GM20431 (cell line): ENCODE results near the gene SOS1.
"Not testable (repeated sequence)": the region's sequence is repeated elsewhere in the genome, so short reads cannot be mapped to it uniquely, and the experiment has no call there.

ENCODE experiments used
- in situ Hi-C: fragments of 300-500 bp; cut with MseI, MboI; formaldehyde crosslinking; loops from one replicate; pipeline ENCODE4 v1.15.0; 2020; ENCODE audit warnings: low sequenced_read_pairs; ENCODE audit not compliant: unreplicated experiment

The SOS1 gene

DNA sequence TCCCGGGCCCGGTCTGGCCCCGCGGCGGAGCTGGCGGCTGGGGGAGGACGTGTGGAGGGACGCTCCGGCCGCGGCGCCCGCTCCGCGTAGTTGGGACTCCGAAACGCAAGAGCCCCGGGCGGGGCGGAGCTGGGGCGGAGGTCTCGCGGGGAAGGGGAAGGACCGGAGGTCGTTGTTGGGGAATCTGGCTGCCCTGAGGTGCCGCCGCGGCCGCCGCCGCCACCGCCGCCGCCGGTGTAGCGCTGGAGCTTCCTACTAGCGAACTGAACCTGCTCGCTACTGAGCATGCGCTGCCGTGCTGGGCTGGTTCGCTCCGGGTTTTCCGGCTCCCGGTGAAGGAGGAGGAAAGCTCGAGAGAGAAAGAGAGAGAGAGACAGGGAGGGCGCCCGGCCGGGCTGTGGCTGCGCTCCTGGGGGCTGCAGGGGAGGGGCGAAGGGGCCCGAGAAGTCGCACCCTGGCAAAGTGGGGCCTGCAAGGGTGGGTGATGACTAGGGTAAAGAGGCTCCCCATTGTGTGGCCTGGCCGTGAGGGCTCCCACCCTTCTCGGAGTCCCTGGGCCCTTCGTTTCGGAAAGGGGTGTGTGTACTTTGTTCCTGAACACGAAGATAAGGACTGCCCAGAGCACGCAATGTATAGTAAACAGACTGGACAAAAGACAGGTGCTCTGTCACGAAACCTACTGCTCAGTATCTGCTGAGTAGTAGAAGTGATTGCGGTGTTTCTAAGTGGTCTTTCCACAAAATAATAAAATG is at the start of gene SOS1:
Gene SOS1 (minus strand): TSS at position 281 of the 752 bp plus-strand sequence. CDS start 629 bp downstream, outside the sequence.
- in situ Hi-C loops: no loop called here

GRCh38 chr2:39164089-39164488 is 43.2 kb upstream of the SOS1 start:
- in situ Hi-C loops: no loop called here

DNA sequence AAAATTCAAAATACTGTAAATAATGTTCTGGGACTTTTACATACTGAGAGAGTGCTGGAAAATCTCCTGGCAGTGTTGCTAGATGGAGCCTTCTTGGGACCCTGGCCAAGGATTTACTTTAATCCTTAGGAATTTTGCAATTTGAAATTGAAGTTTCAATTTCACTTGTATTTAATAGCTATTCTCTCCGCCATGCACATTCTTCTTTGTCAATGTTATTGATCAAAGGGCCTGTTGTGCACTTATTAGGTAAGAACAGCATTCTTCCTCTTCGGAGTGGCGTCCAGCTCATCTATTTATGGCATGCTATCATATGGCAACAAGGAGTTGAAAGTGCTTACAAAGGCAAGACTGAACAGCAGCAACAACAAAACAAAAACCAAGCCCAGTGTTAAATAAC is 40.1 kb upstream of the SOS1 start:
- in situ Hi-C loops: no loop called here

- in situ Hi-C loops: no loop called here
These were observed 38.4 kb upstream of the SOS1 start for GRCh38 chr2:39159283-39159682.

GRCh38 chr2:39158351-39158750 is 37.5 kb upstream of the SOS1 start:
- in situ Hi-C loops: no loop called here

- in situ Hi-C loops: no loop called here
These were observed 36.0 kb upstream of the SOS1 start for GRCh38 chr2:39156846-39157245.

DNA sequence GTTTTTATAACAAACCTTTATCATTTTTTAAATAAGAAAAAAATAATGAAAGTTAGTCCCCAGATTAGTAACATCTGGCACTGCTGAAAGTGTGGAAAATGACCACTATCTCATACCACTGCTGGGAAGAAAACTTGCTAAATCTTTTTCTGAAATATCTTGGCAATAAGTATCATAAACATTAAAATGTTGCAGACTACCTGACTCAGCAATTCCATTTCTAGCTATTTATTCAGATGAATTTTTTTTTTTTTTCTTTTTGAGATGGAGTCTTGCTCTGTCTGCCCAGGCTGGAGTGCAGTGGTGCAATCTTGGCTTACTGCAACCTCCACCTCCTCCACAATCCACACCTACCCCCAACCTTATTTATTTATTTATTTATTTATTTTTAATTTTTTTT is 35.3 kb upstream of the SOS1 start:
- in situ Hi-C loops: no loop called here

DNA sequence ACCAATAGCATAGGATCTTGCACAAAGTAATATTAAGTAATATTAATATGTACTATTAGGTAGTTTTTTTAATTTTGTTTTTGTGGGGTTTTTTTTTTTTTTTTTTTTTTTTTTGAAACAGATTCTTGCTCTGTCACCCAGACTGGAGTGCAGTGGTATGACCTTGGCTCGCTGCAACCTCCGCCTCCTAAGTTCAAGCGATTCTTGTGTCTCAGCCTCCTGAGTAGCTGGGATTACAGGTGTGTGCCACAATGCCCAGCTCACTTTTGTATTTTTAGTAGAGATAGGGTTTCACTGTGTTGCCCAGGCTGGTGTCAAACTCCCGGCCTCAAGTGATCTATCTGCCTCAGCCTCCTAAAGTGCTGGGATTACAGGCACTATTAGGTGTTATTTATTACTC is 34.7 kb upstream of the SOS1 start:
- in situ Hi-C loops: not testable (repeated sequence)

- in situ Hi-C loops: no loop called here
These were observed 34.1 kb upstream of the SOS1 start for GRCh38 chr2:39154944-39155343.

- in situ Hi-C loops: no loop called here
These were observed 32.5 kb upstream of the SOS1 start for GRCh38 chr2:39153312-39153711.

GRCh38 chr2:39152504-39152903 is 31.7 kb upstream of the SOS1 start:
- in situ Hi-C loops: no loop called here

DNA sequence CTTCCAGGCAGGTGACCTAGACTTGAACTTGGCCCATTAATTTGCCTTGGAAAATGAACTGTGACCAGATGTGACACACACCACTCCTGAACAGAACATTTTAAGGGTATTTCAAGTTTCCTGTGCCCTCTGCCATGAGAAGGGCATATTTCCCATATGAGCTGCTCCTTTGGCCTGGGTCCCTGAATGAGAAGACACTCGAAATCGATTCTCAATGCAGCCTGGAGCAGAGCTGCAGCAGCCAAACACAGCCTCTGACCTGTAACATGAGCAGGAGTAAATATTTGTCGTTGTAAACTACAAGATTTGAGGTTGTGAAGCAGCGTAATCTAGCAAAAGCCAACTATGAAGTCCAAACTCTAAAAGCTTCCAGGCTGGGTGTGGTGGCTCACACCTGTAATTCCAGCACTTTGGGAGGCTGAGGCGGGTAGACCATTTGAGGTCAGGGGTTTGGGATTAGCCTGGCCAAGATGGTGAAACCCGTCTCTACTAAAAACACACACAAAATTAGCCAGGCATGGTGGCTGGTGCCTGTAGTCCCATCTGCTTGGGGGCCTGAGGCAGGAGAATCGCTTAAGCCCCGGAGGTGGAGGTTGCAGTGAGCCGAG is 30.1 kb upstream of the SOS1 start:
- in situ Hi-C loops: no loop called here

DNA sequence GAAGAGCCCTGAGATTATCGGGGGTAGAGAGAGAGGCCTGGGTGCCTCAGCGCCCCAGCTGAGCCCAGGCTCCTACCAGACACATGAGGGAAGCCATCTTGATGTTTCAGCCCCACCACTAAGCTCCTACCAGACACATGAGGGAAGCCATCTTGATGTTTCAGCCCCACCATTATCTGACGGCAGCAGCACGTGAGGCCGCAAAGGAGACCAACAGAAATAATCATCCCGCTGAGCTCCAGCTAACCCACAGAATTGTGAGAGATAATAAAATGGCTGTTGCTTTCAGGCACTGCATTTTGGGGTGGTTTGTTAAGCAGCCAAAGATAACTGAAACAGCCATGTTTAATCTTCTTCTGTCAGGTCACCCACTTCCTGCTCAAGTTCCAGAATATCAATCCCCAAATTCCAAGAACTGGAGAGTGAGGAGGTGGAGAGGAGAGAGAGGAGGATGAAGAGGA is 29.3 kb upstream of the SOS1 start:
- in situ Hi-C loops: no loop called here

DNA sequence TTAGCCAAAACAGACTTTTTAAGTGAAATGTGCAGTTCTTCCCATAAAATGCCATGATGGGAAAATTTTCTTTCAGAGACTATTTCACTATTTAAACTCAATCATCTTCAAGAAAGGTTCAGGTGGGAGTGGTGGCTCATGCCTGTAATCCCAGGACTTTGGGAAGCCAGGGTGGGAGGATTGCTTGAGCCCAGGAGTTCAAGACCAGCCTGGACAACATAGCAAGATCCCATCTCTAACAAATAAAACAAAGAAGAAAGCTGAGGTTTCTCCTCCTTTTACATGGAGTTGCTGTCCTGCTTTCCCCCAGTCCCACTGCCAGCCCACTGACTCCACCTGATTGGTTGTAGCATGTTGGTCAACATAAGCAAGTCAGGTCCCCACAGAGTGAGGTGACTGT is 25.8 kb upstream of the SOS1 start:
- in situ Hi-C loops: no loop called here

DNA sequence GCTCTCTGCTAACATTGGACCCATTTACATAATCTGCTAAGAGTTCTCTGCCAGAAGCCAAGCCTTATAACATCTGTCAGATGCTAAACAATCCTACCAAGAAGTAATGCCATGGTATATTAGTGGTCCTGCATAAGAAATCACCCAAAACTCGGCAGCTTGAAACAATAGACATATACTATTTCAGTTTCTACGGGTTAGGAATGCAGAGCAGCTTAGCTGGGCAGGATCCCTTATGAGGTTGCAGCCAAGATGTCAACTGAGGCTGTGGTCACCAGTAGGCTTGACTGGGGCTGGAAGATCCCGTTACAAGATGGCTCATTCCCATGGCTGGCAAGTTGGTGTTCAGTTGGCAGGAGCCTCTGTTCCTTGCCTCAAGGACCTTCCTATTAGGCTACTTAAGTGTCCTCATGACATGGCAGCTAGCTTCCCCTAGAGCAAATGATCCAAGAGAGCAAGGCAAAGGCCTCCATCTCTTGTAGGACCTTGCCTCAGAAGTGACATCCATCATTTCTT is 25.1 kb upstream of the SOS1 start:
- in situ Hi-C loops: no loop called here

GRCh38 chr2:39144416-39144815 is 23.6 kb upstream of the SOS1 start:
- in situ Hi-C loops: no loop called here

DNA sequence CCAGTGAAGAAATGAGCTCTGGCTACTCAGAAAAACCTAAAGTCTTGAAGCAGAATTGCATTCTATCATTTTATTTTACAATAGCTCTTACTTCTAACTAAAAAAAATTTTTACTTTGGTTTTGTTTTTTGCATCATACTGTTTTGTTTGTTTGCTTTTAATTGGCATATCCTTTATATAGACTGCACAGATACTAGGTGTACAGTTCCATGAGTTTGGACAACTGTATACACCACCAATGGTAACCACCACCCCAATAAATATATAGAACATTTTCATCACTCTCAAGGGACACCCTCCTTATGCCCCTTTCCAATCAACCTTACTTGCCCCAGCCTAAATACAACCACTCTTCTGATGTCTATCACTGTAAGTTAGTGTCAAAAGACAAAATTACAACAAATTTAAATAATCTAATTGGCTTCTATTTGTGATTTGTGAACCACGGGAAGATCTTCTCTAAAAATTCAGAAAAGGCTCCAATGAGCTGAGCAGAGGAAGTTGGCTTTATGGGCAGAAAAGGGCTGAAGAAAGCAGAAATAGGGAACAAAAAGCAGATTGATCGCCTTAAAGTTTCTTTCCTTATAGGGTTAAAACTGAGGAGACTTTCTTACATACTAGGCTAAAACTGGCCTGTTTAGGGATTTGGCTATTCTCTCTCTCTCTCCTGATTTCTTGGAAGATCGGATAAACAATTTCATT is 22.2 kb upstream of the SOS1 start:
- in situ Hi-C loops: no loop called here

DNA sequence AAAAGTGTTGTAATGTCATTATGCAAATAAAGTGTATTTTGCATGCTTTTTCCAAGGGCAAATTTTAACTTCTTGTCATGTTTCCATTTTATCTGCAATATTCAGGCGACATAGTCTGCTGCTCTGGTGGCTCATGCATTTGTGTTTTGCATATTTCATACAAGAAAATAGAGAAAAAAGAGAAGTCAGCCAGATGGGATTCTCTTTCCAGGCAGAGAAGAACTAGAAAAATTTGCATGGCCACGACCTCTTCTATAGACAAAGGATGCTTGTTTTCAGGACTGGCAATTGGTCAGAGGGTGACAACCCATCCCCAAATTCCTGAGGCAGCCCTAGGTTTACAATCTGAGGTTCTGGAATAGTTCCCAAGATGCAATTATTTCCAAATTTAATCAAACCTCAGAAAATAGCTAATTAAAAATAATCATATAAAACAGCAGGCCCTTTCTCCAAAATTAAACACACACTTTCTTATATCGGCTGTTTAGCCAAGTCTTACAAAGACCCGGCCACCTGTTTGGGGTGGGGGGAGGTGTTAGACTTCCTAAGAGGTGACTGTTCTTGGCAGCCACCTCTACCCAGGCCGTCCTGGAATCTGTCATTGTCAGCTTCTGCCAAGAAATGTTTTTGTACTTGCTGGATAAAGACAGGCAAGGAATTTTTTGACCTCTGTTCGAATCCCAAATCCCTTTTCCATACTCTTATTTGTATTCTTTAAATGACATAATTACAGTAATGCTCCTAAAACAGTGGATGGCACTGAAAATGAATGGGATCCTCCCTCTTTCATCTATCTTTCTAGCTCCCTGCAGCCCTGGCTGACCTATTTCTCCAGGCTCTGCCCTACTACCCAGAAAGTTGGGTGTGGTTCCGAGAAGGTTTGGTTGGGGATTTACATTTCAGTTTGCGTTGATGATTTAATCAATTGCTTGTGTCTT is 20.8 kb upstream of the SOS1 start:
- in situ Hi-C loops: no loop called here

- in situ Hi-C loops: not testable (repeated sequence)
These were observed 20.1 kb upstream of the SOS1 start for GRCh38 chr2:39140948-39141333.

DNA sequence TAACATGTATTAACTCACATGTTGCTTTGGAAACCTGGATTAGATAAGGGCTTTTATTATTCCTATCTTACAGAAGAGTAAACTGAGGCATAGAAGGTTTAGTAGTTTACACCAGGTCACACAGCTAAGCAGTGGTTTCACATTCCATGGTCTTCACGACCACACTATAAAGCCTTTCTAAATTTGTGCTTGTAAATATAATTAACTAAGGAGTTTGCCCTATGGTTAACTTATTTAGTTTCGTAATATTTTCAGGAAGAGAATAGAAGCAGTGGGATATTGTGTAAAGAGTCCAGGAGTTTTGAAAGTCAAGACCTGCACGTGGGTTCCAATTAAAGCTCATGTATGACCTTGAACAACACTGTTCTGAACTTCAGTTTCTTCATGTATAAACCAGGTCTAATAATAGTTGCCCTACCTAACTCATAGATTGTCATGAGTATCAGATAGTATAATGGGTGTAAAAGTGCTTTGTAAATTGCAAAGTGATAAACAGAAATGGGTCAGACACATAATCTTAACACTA is 19.5 kb upstream of the SOS1 start:
- in situ Hi-C loops: no loop called here
